ENCODE measurements around the gene CCM2.

The CCM2 gene

DNA sequence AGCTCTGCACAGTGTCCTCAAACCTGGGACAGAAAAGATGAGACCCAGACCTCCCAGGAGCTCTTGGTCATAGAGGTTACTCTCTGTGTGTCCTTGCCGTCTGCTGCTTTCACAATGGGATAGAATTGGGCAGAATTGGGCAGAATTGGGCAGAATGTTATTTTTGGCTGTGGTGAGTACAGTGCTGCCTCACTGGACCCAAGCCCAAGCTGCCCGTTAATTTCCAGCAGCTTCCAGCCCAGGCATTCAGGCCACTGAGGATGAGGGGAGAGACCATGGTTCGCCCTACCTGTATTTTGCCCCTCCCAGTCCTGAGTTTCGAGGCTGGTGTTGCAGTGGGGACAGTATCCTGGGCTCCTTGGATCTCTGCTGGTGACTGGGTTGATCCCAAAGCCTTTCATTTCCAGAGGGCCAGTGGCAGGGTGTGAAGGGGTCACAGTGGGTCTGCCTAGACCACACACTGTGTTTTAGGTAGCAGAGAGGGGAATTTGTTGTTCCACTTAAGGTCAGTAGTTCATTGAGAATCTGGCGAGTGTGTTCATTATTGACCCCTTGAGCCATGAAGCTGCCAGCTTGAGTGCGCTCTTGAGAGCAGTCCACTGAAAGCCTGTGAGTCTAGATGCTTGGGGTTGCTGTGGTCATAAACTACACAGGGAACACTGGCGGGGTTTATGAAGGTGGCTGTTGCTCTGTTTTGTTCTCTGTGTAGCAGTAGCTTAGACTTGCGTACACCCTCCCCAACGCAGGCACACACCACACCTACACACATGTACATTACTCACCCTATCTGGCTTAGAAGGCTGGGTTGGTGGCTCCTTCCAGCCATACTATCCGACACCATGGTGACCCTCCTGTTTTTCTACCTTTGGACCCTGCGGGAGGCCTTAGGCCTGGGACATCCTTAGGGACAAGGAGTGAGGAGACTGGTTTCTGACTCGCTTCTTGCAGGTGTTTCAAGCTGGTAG lies 65.3 kb downstream of the CCM2 start:
- no peak for DNase-seq (ENCODE audit: low read depth, low spot score)

DNA sequence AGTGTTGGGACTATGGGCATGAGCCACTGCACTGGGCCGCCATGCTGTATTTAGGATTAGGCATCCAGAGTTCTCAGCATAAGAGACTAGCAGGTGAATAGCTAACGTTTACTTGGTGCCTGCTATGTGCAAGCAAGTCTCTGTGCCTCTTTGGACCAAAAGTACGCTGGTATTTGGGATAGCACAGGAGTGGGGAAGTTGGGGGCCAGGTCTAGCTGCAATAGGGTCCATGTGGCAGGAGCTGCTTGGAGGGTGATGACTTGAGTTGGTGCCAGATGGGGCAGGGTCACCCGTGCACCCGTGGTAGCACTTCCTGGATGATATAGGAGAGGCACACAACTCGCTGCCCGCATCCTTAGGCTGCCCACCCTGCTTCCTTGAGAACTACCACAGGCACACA lies 66.4 kb downstream of the CCM2 start:
- no peak for DNase-seq (ENCODE audit: low read depth, low spot score)

DNA sequence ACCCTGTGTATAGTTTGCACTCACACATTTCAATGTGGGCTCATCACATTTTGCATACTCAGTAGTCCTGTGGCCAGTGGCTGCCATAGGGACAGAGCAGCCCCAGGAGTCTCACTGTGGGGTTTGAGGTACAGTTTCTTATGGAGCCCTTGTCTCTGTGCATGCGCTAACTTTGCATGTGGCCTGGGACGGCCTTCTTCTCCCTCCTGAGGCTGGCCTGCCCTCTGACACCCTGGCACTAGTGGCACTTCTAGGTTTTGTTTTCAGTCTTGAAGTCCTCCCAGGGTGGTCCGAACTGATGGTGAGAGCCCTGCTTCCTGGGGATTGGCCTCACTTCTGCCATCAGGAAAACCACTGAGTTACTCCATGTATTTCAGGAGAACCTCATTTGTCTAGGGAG lies 67.6 kb downstream of the CCM2 start:
- no peak for DNase-seq (ENCODE audit: low read depth, low spot score)

DNA sequence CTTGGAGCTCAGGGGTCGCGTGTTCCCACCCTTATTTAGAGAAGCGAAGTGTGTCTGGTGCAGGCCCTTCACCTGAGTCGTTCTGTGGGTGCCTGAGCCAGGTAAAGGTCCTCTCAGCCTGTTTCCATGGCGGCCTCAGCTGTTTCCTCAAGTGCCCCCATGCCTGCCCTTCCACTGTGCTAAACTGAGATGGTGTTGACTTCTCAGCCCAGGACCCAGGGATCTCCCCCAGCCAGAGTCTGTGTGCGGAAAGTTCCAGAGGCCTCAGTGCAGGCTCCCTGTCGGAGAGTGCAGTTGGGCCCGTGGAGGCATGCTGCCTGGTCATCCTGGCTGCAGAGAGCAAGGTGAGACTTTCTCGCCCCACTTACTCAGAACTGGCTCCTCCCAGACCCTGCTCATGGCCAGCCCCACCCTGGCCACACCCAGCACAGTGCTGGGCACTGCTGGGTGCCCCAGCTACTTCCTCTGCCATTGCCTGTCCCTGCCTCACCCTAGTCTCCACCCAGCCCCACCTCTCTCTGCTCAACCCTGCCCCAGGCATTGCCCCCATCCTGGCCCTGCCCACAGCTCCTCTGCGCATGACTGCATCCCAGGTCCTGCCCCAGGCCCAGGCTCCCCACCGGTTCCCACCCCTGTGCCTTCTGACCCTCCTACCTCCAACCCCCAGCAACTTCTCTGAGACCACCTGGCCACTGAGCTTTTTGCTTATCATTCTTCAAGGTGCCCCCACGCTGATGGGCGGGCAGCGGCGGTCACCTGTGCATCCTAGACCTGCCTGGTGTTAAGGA lies 68.4 kb downstream of the CCM2 start:
- DNase-seq (ENCODE audit: low read depth, low spot score) = no peak

DNA sequence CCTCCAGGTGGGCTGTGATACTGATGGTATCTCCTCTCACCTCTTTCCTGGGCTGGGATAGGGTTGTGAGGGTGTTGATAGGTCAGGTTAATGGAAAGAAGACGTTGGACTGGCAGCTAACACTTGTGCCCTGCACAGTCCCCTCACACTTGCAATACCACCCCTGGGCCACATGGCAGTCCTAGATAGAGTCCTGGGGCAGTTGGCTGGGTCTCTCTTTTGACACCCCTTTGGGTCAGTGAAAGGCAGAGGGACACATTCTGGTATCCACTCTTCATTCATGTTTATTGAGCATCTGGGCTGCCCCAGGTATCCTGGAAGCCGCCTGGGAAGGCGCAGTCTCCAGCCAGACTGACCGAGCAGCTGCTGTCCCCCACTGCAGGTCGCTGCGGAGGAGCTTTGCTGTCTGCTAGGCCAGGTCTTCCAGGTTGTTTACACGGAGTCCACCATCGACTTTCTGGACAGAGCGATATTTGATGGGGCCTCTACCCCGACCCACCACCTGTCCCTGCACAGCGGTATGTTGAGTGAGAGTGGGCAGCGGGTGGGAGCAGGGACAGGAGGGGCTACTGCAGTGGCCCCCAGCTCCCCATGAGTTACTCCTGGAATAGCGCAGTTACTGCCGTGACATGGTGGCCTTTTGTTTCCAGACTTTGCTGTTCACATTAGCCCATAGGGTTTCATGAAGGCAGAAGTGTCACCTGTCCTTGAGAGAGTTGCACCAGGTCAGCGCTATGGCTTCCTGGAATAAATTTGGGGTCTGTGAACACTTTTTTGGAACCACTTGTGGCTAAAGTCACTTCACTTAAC lies 69.6 kb downstream of the CCM2 start:
- no peak for DNase-seq (ENCODE audit: low read depth, low spot score)

DNA sequence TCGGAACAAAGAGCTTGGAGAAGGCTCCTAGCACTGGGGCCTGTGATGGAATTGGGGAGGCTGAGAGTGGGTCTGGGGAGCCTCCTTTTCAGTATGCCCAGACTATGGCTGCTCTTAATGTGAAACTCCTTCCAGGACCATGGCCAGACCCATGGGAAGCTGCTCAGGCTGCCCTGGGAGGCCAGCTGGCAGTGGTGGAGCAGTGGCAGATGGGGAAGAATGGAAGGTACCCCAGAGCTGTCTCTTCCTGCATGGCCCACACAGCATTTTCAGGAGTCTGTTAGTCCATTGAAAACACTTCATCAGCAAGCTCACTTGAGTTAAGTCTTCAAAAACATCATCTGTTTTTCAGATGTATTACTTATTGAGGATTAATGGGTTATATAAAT lies 70.2 kb downstream of the CCM2 start:
- no peak for DNase-seq (ENCODE audit: low read depth, low spot score)

DNA sequence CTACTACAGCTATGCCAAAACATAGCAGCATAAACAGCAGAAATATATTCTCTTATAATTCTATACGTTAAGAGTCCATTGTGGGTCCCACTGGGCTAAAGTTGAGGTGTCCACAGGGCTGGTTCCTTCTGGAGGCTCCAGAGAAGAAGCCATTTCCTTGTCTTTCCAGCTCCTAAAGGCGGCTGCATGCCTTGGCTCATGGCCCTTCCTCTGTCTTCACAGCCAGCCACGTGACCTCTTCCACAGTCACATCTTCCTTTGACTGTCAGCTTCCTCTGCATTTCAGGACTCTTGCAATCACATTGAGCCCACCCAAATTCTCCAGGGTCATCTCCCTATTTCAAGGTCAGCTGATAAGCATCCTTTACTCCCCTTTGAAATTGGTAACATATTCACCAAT lies 71.5 kb downstream of the CCM2 start:
- no peak for DNase-seq (ENCODE audit: low read depth, low spot score)

DNA sequence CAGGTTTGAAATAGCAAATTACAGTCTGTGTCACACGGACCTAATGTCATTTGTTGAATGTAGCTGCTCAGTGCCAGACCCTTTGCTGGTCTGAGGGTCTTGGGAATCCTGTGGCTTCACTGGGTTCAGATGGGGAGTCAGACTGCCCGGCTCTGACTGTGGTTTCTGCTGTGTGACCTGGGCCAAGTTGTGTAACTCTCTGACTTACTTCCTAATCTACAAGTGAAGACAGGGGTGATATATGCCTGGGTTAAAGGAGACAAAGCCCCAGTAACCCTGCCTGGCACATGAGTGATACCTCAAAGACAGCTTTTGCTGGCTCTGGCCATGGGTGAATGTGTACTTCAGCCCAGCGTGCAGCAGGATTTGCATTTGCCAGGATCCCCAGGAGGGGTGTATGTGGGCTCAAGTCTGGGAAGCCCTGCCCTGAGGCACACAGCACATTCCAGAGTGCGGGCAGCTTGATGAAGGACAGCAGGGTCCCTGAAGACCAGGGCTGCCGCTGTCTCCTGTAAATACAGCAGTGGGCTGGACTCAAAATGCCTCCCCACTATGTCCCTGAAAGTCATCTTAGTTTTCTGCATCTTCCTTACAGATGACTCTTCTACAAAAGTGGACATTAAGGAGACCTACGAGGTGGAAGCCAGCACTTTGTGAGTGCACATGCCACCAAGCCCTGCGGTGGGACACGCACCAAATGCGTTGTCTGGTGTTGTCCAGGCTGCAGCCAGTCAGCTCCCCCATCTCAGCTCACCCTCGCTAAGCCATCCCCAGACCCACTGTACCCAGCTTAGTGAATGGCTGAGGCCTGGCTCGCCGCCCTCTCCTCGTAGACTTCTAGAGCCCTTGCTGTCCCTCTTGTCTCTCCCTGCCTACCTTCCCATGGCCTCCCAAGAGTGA lies 72.4 kb downstream of the CCM2 start:
- no peak for DNase-seq (ENCODE audit: low read depth, low spot score)

DNA sequence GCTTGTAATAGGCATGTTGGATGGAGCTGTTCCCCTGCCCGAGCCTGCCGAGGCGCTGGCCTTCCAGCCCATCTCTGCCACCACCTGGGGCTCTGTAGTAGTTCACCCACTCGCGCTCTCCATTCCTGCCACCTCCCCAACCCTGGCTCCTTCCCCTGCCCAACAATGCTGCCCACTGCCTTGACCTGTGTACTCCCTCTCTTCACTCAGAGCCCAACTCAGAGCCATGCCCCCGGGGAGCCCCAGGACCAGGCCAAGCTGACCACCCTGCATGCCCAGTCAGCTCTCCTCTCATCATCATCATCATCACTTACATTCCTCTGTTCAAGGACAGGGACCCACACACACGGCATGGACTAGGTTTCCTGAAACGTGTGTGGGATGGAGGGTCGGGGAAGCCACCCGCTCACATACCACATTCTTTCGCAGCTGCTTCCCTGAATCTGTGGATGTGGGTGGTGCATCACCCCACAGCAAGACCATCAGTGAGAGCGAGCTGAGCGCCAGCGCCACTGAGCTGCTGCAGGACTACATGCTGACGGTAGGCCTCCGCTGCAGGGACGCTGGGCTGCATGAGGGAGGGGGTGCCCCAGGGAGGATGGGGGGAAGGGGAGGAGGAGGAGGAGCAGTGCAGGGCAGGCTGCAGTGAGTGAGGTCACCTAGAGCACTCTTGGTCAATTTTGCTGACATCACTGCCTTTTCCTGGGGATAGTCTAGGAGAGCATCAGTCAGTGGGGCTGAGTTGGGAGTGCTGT lies 73.2 kb downstream of the CCM2 start:
- no peak for DNase-seq (ENCODE audit: low read depth, low spot score)

DNA sequence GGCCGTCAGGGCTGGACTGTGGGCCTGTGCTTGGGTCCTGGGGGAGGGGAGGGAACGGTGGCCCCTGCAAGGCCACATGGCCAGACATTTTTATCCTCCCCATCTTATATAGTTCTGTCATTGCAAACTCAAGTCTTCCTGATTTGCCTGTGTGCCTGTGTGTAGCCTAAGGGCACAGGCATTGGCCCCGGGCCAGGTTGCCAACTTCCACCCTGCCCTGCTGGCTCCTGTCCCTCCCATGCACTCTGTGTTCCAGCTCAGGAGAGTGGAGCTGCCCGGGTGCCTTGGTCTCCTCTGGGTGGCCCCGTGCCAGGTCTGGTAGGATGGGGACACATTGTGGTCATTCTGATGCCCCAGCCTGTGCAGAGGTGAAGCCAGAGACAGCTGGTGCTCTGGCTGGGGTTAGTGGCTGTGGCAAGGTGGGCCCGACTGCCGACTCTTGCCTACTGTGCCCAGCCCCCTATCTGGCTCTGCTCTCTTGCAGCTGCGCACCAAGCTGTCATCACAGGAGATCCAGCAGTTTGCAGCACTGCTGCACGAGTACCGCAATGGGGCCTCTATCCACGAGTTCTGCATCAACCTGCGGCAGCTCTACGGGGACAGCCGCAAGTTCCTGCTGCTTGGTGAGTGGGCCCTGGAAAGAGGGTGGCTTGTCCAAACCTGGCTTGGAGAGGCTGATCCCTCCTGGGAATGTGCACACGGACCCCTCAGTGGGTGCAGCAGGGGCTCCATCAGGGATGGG lies 74.0 kb downstream of the CCM2 start:
- no peak for DNase-seq (ENCODE audit: low read depth, low spot score)

DNA sequence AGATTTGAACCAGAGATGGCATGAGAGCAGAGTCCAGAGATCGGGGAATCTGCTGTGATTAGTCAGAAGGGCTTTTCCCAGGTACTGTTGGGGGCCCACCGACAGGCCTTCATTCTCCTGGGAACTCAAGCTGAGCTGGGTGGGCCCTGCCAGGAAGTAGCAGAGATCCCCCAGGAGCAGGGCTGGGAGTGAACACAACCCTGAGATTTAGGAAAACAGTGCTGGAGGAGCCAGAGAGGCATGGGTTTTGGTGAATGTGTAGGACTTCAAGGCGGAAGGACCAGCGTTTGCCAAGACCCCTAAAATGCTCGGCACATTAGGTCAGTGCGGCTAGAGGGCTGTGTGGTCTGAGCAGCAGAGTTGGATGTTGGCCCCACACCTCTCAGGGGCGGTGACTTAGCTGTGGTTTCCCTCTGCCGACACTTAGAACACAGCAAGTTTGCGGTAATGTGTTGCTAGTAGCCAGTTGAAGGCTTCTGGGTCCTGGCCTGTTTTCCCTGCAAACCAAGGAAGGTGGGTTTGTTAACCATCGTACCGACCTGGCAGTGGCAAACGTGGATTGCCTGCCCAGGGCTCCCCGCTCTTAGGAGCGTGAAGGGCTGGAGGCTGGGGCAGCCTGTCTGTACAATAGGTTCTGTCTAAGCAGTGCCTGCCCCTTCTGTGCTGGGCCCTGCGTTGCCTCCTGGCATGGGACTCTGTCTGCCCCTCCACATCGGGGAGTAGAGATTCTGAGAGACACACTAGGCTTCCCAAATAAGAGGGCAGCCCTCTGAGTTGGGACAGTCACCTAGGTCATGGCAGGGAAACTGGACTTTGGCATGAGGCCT lies 74.7 kb downstream of the CCM2 start:
- DNase-seq (ENCODE audit: low read depth, low spot score) = no peak

DNA sequence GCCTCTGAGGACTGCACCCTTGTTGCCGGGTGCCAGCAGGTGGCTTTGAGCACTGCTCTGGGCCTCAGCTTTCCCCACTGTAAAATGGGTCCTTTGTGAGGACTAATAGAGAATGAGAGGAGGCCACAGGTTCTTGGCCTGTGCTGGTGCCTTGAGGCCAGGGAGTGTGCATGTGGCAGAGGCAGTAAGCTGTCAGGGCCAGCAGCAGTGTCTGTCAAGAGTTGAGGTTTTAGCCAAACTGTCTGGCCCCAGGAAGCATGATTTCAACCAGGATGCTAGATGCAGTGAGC lies 75.3 kb downstream of the CCM2 start:
- no peak for DNase-seq (ENCODE audit: low read depth, low spot score)

DNA sequence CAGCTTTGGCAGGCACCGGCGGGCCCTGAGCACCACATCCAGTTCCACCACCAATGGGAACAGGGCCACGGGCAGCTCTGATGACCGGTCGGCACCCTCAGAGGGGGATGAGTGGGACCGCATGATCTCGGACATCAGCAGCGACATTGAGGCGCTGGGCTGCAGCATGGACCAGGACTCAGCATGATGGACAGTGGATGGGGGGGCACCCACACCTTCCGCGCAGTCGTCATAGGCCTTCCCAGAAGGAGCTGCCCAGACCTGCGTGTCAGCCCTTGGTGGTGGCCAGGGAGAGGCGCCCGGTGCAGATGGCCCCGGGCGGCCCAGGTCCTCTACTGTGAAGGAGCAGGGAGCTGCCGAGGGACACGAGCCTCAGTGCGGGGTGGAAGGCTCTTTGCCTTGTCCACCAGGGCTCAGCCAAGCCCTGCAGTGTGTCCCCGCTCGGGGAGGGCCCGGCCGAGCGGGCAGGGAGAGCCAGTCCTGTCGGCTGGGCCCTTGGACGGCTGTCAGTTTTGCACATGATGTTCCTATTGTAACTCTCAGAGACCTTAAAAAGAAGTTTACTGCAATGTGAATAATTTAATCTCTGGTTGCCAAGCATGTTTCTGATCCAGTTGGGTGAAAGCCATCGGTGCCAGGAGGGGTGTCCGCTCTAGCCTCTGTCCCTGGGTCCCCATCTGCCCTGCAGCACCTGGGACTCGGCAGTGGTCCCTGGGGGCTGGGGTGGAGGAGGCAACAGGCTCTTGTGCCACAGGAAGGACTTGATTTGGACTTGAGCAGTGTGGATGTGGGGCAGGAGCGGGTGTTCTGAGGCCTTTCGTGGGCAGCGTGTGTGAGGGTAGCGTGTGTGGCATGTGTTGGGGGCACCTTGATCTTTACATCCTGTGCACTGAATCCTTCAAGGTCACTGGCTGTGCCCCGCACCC lies 76.1 kb downstream of the CCM2 start:
- no peak for DNase-seq (ENCODE audit: low read depth, low spot score)

DNA sequence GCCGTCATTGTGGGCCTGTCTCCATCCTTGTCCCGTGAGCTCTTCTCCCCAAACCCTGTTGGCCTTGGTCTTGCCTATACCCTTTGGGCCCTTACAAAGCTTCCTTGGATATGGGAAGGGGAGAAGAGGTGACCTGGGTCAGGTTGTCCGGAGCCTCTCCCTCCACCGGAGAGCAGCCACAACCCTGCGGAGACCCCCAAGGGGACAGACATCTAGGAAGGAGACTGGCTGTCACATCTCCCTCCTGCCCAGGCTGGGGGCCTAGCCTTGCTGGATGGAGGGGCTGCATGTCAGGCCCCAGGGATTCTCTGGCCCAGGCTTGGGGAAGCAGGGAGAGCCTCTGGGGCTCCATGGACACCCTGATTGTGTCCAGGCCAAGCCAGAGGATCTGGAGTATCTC lies 76.9 kb downstream of the CCM2 start:
- DNase-seq (ENCODE audit: low read depth, low spot score) = no peak

DNA sequence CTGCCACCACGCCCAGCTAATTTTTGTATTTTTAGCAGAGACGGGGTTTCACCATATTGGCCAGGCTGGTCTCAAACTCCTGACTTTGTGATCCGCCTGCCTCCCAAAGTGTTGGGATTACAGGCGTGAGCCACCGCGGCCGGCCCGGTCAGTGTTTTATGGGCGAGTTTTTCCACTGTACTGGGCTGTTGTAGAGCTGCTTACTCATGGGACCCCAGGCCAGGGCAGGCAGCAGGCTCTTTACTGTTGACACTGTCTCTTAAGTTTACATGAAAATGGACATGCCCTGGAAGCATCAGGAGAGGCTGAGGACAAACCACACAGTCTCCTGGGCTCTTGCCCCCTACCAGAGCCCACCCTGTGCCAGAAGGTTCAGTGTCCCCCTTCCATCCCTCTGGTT lies 77.6 kb downstream of the CCM2 start:
- DNase-seq (ENCODE audit: low read depth, low spot score) = no peak

DNA sequence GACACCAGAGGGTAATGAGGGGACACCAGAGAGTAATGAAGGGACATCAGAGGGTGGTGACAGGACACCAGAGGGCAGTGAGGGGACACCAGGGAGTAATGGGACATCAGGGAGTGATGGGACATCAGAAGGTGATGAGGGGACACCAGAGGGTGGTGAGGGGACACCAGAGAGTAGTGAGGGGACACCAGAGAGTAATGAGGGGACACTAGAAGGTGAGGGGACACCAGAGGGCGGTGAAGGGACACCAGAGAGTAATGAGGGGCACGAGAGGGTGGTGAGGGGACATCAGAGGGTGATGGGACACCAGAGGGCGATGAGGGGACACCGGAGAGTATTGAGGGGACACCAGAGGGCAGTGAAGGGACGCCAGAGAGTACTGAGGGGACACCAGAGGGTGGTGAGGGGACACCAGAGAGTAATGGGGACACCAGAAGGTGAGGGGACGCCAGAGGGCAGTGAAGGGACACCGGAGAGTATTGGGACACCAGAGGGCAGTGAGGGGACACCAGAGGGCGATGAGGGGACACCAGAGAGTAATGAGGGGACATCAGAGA lies 78.2 kb downstream of the CCM2 start:
- no peak for DNase-seq (ENCODE audit: low read depth, low spot score)

DNA sequence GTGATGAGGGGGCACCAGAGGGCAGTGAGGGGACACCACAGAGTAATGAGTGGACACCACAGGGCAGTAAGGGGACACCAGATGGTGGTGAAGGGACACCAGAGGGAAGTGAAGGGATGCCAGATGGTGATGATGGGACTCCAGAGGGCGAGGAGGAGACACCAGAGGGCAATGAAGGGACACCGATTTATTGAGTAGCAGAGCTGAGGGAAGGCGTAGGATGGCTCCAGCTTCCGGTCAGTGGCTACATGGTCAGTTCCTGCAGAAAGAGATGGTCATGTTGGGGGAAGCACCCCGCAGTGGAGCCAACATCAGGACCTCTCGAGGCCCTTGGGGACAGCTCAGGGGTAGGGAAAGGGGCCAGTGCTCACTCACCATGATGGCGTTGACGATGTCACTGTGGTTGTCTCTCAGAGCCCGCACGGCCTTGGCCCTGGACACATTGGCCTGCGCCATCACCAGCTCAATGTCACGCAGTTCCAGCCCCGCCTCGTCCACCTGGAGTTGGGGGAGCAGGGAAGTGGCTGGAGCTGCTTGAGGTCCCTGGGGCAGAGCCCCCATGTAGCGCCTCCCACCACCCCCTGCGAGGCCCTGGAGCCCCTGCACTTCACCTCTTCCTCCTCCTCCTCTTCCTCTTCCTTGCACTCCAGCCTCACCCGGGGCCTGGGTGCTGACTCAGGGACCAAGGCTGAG lies 80.4 kb downstream of the CCM2 start:
- DNase-seq (ENCODE audit: low read depth, low spot score) = no peak
